Astrocyte (in vitro differentiated cells and primary cell): ENCODE measurements around the gene S100A9.

Source experiments
- EZH2 ChIP-seq: IDR thresholded peaks from 2 replicates; pipeline ENCODE4 v1.6.1; 2012; ENCODE audit warnings: mild to moderate bottlenecking, low read length, inconsistent platforms; ENCODE audit not compliant: insufficient read depth
- TF ChIP-seq, protein P1 (sequence below): IDR thresholded peaks from 2 replicates; pipeline ENCODE4 v1.5.1; 2011; ENCODE audit warnings: low read depth, mild to moderate bottlenecking, inconsistent platforms, low read length, moderate library complexity; ENCODE audit not compliant: insufficient read depth

DNA sequence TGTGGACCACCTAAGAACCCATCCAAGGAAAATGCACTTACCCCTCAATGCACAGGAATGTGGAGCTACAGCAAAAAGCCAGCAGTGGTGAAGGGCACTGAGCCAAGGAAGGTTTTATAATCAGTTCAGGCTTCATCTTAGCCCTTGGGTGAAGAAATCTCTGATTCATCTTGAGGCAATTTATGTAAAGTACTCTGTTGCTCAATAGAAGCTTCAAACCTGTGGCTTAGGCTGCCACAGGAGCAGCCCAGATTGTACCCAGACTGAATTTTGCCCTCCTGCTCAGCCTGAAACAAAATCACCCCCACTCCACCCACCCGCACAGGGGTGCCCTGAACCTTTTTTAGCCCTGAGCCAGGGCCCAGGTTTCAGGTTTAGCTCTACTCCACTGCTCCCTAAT is 17.9 kb downstream of the S100A9 start, which contains the start of gene S100A12:
- TF ChIP-seq EZH2, result no peak
- TF ChIP-seq, protein P1, sequence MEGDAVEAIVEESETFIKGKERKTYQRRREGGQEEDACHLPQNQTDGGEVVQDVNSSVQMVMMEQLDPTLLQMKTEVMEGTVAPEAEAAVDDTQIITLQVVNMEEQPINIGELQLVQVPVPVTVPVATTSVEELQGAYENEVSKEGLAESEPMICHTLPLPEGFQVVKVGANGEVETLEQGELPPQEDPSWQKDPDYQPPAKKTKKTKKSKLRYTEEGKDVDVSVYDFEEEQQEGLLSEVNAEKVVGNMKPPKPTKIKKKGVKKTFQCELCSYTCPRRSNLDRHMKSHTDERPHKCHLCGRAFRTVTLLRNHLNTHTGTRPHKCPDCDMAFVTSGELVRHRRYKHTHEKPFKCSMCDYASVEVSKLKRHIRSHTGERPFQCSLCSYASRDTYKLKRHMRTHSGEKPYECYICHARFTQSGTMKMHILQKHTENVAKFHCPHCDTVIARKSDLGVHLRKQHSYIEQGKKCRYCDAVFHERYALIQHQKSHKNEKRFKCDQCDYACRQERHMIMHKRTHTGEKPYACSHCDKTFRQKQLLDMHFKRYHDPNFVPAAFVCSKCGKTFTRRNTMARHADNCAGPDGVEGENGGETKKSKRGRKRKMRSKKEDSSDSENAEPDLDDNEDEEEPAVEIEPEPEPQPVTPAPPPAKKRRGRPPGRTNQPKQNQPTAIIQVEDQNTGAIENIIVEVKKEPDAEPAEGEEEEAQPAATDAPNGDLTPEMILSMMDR, result no peak
